GM18861 (cell line): ENCODE data around the gene PLXNA2.

Source experiments
- ATAC-seq: cut with Tn5 transposase; IDR thresholded peaks from one replicate; pipeline ENCODE4 v1.9.1; 2021; ENCODE audit not compliant: unreplicated experiment

Gene PLXNA2

GRCh38 chr1:207984831-207985572, 259.2 kb downstream of the PLXNA2 start:
- no peak for ATAC-seq

GRCh38 chr1:207983044-207983635, 261.0 kb downstream of the PLXNA2 start:
- no peak for ATAC-seq

DNA sequence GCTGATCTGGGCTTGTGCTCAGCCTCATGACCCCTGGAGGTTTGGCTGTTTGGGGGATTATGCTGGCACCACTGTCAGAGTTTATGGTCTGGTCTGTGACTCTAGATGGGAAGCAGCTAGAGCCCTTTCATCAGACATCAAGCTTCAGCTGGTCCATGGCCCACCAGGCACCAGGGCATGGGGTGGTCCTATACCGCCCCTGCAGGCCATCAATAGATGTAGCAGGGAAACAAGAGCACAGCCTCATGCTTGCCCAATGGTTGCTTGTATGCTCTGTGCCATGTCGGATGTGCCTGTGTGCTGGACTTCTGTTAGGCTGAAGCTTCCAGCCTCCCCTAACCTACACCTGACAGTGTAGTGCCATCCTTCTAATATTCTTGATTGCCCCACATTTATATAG, 262.2 kb downstream of the PLXNA2 start:
- no peak for ATAC-seq

DNA sequence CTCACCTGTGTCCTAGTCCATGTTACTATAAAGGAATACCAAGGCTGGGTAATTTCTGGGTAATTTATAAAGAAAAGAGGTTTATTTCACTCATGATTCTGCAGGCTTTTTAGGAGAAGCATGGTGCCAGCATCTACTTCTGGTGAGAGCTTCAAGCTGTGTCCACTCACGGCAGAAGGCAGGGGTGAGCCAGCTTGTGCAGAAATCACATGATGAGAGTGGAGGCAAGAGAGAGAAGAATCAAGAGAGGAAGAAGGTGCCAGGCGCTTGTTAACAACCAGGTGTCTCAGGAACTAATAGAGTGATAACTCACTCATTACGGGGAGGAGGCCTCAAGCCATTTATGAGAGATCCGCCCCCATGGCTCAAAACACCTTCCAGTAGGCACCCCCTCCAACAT, 265.7 kb downstream of the PLXNA2 start:
- no peak for ATAC-seq

- ATAC-seq: no peak
Measured at GRCh38 chr1:207977876-207978275, 266.3 kb downstream of the PLXNA2 start.

- no peak for ATAC-seq
Measured at GRCh38 chr1:207973898-207974568, 270.2 kb downstream of the PLXNA2 start.

DNA sequence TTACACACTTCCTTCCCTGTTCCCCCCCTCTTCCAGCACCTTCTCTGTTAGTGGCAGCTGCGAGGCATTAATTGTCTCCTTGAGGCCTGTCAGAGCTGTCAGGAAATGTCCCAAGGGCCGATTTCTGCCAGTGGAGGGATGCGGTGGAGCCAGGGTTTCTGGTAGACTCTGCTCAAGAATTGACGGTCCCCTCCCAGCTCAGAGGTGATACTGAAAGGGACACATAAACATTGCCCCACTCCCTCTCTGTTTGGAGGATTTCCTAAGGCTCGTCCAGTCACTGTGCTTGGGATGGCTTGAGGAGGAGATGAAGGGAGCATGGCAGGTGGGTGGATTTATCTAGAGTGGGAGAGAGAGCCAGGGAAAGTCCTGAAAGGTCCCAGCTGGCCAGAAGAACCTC, 271.8 kb downstream of the PLXNA2 start:
- ATAC-seq: no peak
